Measurements from ENCODE around the gene PSMD14.
A peak's percentile ranks its signal among the peaks of the same experiment; 100 is the strongest.

Gene PSMD14

DNA sequence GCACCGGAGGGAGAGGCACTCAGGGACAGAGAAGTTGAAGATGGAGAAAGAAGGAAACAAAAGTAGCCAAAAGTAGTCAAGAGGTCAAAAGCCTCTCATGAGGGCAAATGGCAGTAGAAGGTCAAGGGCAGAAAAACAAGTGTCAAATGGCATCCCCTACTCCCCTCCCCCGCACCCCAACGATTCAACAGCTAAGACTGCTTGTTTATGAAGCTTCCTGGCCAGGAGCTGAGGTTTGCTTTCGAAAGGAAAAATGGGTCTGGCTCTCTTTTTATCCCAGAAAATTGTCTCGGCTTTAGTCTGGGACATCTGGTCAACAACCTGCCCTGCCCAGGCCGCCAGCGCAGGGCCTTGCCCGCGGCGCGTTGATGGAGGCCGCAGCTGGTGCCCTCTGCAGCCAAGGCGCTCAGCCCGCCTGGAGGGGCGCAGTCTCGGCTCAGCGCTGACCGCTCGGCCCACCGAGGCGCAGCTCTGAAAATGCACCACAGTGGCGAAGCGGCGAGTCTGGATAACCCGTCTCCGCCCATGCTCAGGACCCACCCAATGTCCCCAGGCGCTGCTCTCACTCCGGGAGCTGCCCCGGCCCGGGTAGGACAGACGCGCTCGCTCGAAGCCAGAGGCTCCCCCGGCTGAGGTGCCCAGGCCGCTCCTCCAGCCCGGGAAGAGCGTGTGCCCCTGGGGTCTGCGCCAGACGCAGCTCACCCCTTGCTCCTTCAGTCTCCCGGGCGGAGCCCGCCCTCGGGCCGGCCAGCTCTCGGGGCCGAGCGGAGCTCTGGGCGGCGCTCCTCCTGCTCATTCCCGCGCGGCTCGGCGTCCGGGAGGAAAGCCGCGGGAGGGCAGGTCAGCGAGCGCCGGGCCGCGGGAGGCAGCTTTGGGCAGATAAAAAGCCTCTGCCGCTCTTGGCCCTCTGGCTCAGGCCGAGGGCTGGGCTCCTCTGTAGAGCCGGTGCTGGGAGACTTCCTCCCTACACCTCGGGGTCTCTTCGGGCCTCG lies 106.1 kb downstream of the PSMD14 start:
- TF ChIP-seq POLR2AphosphoS5 (IDR thresholded peaks at IDR 0.05; ENCODE audit: low read depth, low read length) (no peak), FOXP2 (optimal IDR thresholded peaks at IDR 0.05; ENCODE audit: borderline replicate concordance, extremely low read depth, extremely low read length, insufficient read depth) (peak; percentile 67), SIN3A (IDR thresholded peaks at IDR 0.05; ENCODE audit: borderline replicate concordance, insufficient read depth, low read length) (no peak), TAF1 (IDR thresholded peaks at IDR 0.05; ENCODE audit: borderline replicate concordance, insufficient read depth, low read length) (no peak)

DNA sequence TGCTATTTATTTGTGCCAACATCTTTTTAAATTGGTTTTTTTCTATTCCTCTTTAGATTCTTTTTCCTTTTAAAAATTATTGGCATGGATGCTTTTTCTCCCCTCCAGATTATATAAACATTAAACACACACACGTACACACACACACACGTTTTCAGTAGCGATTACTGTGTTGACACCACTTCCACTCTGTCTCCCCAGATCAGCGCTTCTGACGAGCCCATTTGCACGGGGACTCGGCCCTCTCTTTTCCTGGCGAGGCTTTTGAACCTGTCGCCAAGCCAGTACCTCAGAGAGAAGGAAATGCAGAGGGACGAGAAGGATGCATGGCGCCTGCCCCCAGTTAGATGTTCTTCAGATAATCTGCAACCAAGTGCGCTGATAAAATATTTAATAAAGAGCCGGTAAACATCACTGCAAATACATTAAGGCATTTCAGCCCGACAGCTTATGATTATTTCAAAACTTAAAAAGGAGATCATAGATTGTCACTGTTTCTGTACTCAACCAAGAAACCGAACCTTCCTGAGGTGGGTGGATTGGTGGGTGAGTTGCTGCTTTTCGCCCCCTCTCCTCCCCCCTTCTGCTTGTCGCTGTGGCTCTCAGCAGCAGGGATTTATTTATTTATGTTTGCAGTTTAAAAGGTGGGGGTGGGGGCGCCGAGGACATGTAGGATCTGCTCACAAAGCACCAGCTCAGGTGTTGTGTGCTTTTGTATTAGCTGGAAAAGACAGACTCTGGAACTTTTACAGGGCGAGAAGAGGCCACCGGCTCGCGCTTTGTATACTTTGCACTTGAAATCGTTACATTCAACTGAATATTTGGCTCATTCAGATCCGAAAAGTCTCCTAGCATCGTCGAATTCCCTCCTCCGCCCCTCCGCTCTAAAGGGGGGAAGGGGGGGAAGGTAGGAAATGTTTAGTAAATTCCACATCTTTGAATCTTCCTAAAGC lies 107.1 kb downstream of the PSMD14 start:
- no peak for TF ChIP-seq TAF1 (IDR thresholded peaks at IDR 0.05; ENCODE audit: borderline replicate concordance, insufficient read depth, low read length)
- TF ChIP-seq SIN3A (IDR thresholded peaks at IDR 0.05; ENCODE audit: borderline replicate concordance, insufficient read depth, low read length), result no peak
- TF ChIP-seq POLR2AphosphoS5 (IDR thresholded peaks at IDR 0.05; ENCODE audit: low read depth, low read length), result no peak

DNA sequence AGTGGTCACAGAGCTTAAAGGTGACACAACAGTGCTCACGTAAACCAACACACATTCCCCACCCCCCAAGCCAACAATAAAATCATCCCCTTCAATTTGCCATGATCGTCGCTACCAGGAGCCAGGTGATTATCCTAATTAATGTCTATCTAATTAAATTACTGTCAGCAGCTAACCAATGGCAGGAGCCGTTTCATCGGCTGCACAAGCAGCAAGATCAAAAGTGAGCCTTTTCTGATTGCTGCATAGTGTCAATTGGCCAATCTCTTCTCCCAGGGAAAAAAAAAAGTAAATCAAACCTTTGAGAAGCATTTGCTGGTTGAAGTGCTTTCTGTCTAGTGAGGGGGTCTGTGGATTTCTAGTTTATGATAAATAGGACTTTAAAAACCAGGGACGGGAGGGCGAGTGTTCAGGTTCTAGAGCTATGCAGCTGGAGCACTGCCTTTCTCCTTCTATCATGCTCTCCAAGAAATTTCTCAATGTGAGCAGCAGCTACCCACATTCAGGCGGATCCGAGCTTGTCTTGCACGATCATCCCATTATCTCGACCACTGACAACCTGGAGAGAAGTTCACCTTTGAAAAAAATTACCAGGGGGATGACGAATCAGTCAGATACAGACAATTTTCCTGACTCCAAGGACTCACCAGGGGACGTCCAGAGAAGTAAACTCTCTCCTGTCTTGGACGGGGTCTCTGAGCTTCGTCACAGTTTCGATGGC lies 107.9 kb downstream of the PSMD14 start, which contains the start of gene TBR1:
Gene TBR1 (plus strand): TSS at position 311 of the 721 bp plus-strand sequence. CDS start 114 bp downstream, at position 425.
- no peak for TF ChIP-seq TAF1 (IDR thresholded peaks at IDR 0.05; ENCODE audit: borderline replicate concordance, insufficient read depth, low read length)
- no peak for TF ChIP-seq POLR2AphosphoS5 (IDR thresholded peaks at IDR 0.05; ENCODE audit: low read depth, low read length)
- no peak for TF ChIP-seq FOXP2 (optimal IDR thresholded peaks at IDR 0.05; ENCODE audit: borderline replicate concordance, extremely low read depth, extremely low read length, insufficient read depth)
- TF ChIP-seq, protein P1, sequence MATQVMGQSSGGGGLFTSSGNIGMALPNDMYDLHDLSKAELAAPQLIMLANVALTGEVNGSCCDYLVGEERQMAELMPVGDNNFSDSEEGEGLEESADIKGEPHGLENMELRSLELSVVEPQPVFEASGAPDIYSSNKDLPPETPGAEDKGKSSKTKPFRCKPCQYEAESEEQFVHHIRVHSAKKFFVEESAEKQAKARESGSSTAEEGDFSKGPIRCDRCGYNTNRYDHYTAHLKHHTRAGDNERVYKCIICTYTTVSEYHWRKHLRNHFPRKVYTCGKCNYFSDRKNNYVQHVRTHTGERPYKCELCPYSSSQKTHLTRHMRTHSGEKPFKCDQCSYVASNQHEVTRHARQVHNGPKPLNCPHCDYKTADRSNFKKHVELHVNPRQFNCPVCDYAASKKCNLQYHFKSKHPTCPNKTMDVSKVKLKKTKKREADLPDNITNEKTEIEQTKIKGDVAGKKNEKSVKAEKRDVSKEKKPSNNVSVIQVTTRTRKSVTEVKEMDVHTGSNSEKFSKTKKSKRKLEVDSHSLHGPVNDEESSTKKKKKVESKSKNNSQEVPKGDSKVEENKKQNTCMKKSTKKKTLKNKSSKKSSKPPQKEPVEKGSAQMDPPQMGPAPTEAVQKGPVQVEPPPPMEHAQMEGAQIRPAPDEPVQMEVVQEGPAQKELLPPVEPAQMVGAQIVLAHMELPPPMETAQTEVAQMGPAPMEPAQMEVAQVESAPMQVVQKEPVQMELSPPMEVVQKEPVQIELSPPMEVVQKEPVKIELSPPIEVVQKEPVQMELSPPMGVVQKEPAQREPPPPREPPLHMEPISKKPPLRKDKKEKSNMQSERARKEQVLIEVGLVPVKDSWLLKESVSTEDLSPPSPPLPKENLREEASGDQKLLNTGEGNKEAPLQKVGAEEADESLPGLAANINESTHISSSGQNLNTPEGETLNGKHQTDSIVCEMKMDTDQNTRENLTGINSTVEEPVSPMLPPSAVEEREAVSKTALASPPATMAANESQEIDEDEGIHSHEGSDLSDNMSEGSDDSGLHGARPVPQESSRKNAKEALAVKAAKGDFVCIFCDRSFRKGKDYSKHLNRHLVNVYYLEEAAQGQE (IDR thresholded peaks at IDR 0.05; ENCODE audit: insufficient read depth in 1 of 2, low read depth in 2 of 2, low read length in 2 of 2), result no peak
- TF ChIP-seq SIN3A (IDR thresholded peaks at IDR 0.05; ENCODE audit: borderline replicate concordance, insufficient read depth, low read length), result no peak

- TF ChIP-seq POLR2AphosphoS5 (IDR thresholded peaks at IDR 0.05; ENCODE audit: low read depth, low read length) (no peak), SIN3A (IDR thresholded peaks at IDR 0.05; ENCODE audit: borderline replicate concordance, insufficient read depth, low read length) (no peak), FOXP2 (optimal IDR thresholded peaks at IDR 0.05; ENCODE audit: borderline replicate concordance, extremely low read depth, extremely low read length, insufficient read depth) (no peak), TAF1 (IDR thresholded peaks at IDR 0.05; ENCODE audit: borderline replicate concordance, insufficient read depth, low read length) (no peak)
- TF ChIP-seq, protein P1 (IDR thresholded peaks at IDR 0.05; ENCODE audit: insufficient read depth in 1 of 2, low read depth in 2 of 2, low read length in 2 of 2), result no peak
Observed at GRCh38 chr2:161416708-161417437, 108.6 kb downstream of the PSMD14 start.

DNA sequence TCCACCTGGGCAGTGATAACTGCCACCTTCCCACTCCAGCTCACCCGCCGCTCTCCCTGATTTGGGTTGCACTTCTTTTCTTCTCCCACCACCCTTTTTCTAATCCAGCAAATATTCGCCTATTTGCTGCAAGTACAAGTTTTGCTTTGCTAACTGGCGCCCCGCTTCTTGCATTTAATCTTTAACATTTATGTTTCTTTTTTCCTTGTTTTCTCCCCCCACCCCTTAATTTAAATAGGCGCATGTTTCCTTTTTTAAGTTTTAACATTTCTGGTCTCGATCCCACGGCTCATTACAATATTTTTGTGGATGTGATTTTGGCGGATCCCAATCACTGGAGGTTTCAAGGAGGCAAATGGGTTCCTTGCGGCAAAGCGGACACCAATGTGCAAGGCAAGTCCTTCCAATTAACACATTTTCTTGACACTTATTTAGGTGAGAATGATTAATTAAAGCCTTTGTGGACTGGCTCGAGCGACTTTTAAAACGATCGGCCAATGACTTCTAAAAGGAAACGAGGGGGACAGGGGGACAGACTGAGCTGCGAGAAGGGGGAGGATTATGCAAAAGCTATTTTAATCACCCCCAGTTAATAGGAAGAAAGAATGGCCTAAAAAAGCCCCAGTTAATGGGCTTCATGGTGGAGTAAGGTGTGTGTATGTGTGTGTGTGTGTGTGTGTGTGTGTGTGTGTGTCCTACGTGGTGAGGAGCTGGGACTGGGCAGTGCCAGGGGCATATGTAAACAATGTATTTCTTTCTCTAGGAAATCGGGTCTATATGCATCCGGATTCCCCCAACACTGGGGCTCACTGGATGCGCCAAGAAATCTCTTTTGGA lies 109.4 kb downstream of the PSMD14 start:
- TF ChIP-seq POLR2AphosphoS5 (IDR thresholded peaks at IDR 0.05; ENCODE audit: low read depth, low read length) (no peak), FOXP2 (optimal IDR thresholded peaks at IDR 0.05; ENCODE audit: borderline replicate concordance, extremely low read depth, extremely low read length, insufficient read depth) (no peak), SIN3A (IDR thresholded peaks at IDR 0.05; ENCODE audit: borderline replicate concordance, insufficient read depth, low read length) (no peak), TAF1 (IDR thresholded peaks at IDR 0.05; ENCODE audit: borderline replicate concordance, insufficient read depth, low read length) (no peak)
- TF ChIP-seq, protein P1 (IDR thresholded peaks at IDR 0.05; ENCODE audit: insufficient read depth in 1 of 2, low read depth in 2 of 2, low read length in 2 of 2), result no peak

Measured in PFSK-1 (cell line).